Measurements from ENCODE around the gene RLN1.
"Not testable (repeated sequence)": the region's sequence is repeated elsewhere in the genome, so short reads cannot be mapped to it uniquely, and the experiment has no call there.

RLN1 gene

GRCh38 chr9:5336688-5337087 lies 3.0 kb downstream of the RLN1 start:
- no peaks in the 10 kb centered on the region for H4K20me1 ChIP-seq
- H3K36me3 ChIP-seq: no peaks in the 10 kb centered on the region
- TF ChIP-seq Cebpa-rat (IDR thresholded peaks at IDR 0.05): no peak
- no peak overlapping the region for H3K4me3 ChIP-seq
- peaks cover 0 to 13% (median 10%) of the 10 kb centered on the region in 10 experiments; a peak in 14 of 20 replicates for H3K4me1 ChIP-seq
- no peak overlapping the region for H3K27ac ChIP-seq
- peaks cover 7 to 13% (median 10%) of the 10 kb centered on the region in 11 experiments; a peak in 21 of 22 replicates for H3K27me3 ChIP-seq
- peak overlapping the region in 8 of 11 experiments; percentile 32 to 79 (median 60); a peak in 12 of 22 replicates for H3K4me2 ChIP-seq
- H3K9me3 ChIP-seq (replicated peaks in 1 of 11): peaks cover 0 to 7% (median 6%) of the 10 kb centered on the region in 11 experiments; a peak in 16 of 22 replicates
- H3K9ac ChIP-seq: no peak overlapping the region

GRCh38 chr9:5331276-5331675 lies 8.4 kb downstream of the RLN1 start:
- H4K20me1 ChIP-seq, H3K4me2 ChIP-seq, H3K9ac ChIP-seq, H3K4me1 ChIP-seq, H3K4me3 ChIP-seq, H3K27me3 ChIP-seq, H3K36me3 ChIP-seq, H3K27ac ChIP-seq: not testable (repeated sequence)
- peaks cover 0 to 10% (median 5%) of the 10 kb centered on the region in 11 experiments; a peak in 8 of 22 replicates for H3K9me3 ChIP-seq (replicated peaks in 1 of 11)

GRCh38 chr9:5326893-5327548 lies 12.7 kb downstream of the RLN1 start:
- Histone ChIP-seq H3K9ac (no peak overlapping the region), H3K27me3 (no peaks in the 10 kb centered on the region), H3K27ac (no peak overlapping the region), H3K9me3 (replicated peaks in 1 of 11) (peaks cover 0 to 10% (median 5%) of the 10 kb centered on the region in 11 experiments; a peak in 8 of 22 replicates), H3K4me3 (no peak overlapping the region), H3K4me1 (peaks cover 0 to 13% (median 6%) of the 10 kb centered on the region in 10 experiments; a peak in 11 of 20 replicates), H3K36me3 (no peaks in the 10 kb centered on the region), H3K4me2 (no peak overlapping the region), H4K20me1 (no peaks in the 10 kb centered on the region)
- TF ChIP-seq Cebpa-rat (IDR thresholded peaks at IDR 0.05): no peak

DNA sequence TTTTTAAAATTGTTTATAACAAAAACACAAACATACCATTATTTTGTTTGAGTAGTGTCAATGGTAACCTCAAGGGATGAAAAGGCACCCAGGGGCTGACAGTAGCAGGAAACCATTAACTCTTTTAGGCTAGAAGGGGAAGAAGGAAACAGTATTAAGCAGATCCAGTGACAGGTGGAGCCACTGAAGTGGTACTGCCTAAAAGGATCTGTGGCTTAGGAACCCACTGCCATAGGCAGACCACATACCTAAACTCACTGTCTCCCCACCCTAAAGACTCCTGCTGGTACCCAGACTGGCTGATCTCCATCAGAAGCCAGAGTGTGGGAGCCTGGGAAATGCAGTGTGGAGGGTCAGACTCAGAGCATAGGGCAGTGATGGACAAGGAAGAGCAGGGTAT lies 13.5 kb downstream of the RLN1 start:
- Histone ChIP-seq H3K9me3 (replicated peaks in 1 of 11) (peaks cover 0 to 10% (median 5%) of the 10 kb centered on the region in 11 experiments; a peak in 8 of 22 replicates), H3K27ac (no peak overlapping the region), H3K36me3 (no peaks in the 10 kb centered on the region), H3K27me3 (no peaks in the 10 kb centered on the region), H4K20me1 (no peaks in the 10 kb centered on the region), H3K4me2 (peak overlapping the region in 7 of 11 experiments; percentile 15 to 58 (median 35); a peak in 9 of 22 replicates), H3K4me3 (no peak overlapping the region), H3K4me1 (peaks cover 0 to 13% (median 7%) of the 10 kb centered on the region in 10 experiments; a peak in 13 of 20 replicates), H3K9ac (no peak overlapping the region)
- TF ChIP-seq Cebpa-rat (IDR thresholded peaks at IDR 0.05): no peak

- H3K9ac ChIP-seq; H3K27ac ChIP-seq; H3K36me3 ChIP-seq; H4K20me1 ChIP-seq; H3K4me3 ChIP-seq; H3K9me3 ChIP-seq (replicated peaks in 1 of 11); H3K27me3 ChIP-seq: not testable (repeated sequence)
- peak overlapping the region in 2 of 11 experiments; percentile 12 to 38; a peak in 2 of 22 replicates for H3K4me2 ChIP-seq
- H3K4me1 ChIP-seq: peaks cover 0 to 13% (median 7%) of the 10 kb centered on the region in 10 experiments; a peak in 13 of 20 replicates
Measured at GRCh38 chr9:5321601-5322000, 18.1 kb downstream of the RLN1 start.

GRCh38 chr9:5321058-5321457 lies 18.6 kb downstream of the RLN1 start:
- peak overlapping the region in 2 of 11 experiments; percentile 12 to 38; a peak in 2 of 22 replicates for H3K4me2 ChIP-seq
- H4K20me1 ChIP-seq: no peaks in the 10 kb centered on the region
- H3K4me1 ChIP-seq: peaks cover 0 to 9% (median 3%) of the 10 kb centered on the region in 10 experiments; a peak in 13 of 20 replicates
- H3K36me3 ChIP-seq: no peaks in the 10 kb centered on the region
- no peak overlapping the region for H3K4me3 ChIP-seq
- H3K9ac ChIP-seq: no peak overlapping the region
- H3K9me3 ChIP-seq (replicated peaks in 1 of 11): peaks cover 5 to 8% (median 5%) of the 10 kb centered on the region in 11 experiments; a peak in 16 of 22 replicates
- no peak overlapping the region for H3K27ac ChIP-seq
- no peaks in the 10 kb centered on the region for H3K27me3 ChIP-seq
- no peak for TF ChIP-seq Cebpa-rat (IDR thresholded peaks at IDR 0.05)

DNA sequence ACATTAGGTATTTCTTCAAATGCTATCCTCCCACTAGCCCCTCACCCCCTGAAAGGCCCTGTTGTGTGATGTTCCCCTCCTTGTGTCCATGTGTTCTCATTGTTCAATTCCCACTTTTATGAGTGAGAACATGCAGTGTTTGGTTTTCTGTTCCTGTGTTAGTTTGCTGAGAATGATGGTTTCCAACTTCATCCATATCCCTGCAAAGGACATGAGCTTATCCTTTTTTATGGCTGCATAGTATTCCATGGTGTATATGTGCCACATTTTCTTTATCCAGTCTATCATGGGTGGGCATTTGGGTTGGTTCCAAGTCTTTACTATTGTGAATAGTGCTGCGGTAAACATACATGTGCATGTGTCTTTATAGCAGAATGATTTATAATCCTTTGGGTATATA lies 23.3 kb downstream of the RLN1 start:
- not testable (repeated sequence) for H3K36me3 ChIP-seq, H4K20me1 ChIP-seq, H3K4me2 ChIP-seq, H3K27ac ChIP-seq, H3K4me3 ChIP-seq, H3K27me3 ChIP-seq, H3K4me1 ChIP-seq, H3K9ac ChIP-seq
- peaks cover 29 to 32% (median 30%) of the 10 kb centered on the region in 11 experiments for H3K9me3 ChIP-seq (replicated peaks in 1 of 11)

GRCh38 chr9:5315187-5315923 lies 24.3 kb downstream of the RLN1 start:
- no peak overlapping the region for H3K9ac ChIP-seq
- H3K9me3 ChIP-seq (replicated peaks in 1 of 11): peaks cover 29 to 32% (median 30%) of the 10 kb centered on the region in 11 experiments
- TF ChIP-seq Cebpa-rat (IDR thresholded peaks at IDR 0.05): no peak
- 0 out of 22 replicates have a peak, but pooled peaks cover 0 to 4% (median 0%) of the 10 kb centered on the region in 11 experiments for H3K36me3 ChIP-seq
- H3K4me1 ChIP-seq: peaks cover 0 to 7% (median 0%) of the 10 kb centered on the region in 10 experiments; a peak in 6 of 20 replicates
- H3K4me2 ChIP-seq: no peak overlapping the region
- H3K4me3 ChIP-seq: no peak overlapping the region
- H3K27me3 ChIP-seq: no peaks in the 10 kb centered on the region
- H4K20me1 ChIP-seq: no peaks in the 10 kb centered on the region
- no peak overlapping the region for H3K27ac ChIP-seq

DNA sequence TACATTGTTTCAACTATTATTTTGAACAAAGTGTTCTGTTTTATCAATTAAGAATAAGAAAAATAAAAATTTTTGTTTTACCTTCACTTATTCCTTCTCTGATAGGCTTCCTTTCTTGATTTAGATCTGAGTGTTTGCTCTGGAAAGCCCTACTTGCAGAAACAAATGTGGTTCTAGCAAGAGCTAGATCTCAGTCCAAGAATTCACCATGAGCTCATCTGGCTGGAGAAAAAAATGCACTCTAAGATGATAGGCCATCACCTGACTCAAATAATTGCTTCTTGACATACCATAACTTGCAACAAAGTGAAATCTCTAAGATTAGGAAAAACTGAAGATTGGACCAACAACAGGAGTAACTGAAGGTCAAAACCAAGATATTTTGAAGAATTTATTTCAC lies 28.8 kb downstream of the RLN1 start:
- no peak for TF ChIP-seq Cebpa-rat (IDR thresholded peaks at IDR 0.05)
- Histone ChIP-seq H3K4me3 (no peak overlapping the region), H3K27me3 (no peaks in the 10 kb centered on the region), H3K36me3 (0 out of 22 replicates have a peak, but pooled peaks cover 0 to 4% (median 0%) of the 10 kb centered on the region in 11 experiments), H3K9ac (no peak overlapping the region), H3K4me2 (no peak overlapping the region), H3K4me1 (peaks cover 0 to 7% (median 0%) of the 10 kb centered on the region in 10 experiments; a peak in 6 of 20 replicates), H3K9me3 (replicated peaks in 1 of 11) (peaks cover 22 to 24% (median 23%) of the 10 kb centered on the region in 11 experiments), H4K20me1 (no peaks in the 10 kb centered on the region), H3K27ac (no peak overlapping the region)
